SK-N-SH treated with all-trans-retinoic acid at 6 μM for 48 hours (cell line): ENCODE measurements around the gene EIF2A.

Experiments used
- CSDC2 ChIP-seq: fragments of 250-450 bp; sonication (Bioruptor Pico); IDR thresholded peaks from 2 replicates; pipeline ENCODE4 v1.5.0; 2020; ENCODE audit warnings: mild to moderate bottlenecking, moderate library complexity
- RARB ChIP-seq: fragments of 250-450 bp; sonication (Bioruptor Pico); IDR thresholded peaks from 2 replicates; pipeline ENCODE4 v1.8.0; 2021; ENCODE audit warnings: mild to moderate bottlenecking, moderate library complexity
- ZFP3 ChIP-seq: fragments of 250-450 bp; sonication (Bioruptor Pico); IDR thresholded peaks from 2 replicates; pipeline ENCODE4 v1.5.0; 2020; ENCODE audit warnings: mild to moderate bottlenecking, moderate library complexity
- ZNF565 ChIP-seq: fragments of 450-650 bp; formaldehyde crosslinking; conservative IDR thresholded peaks from 2 replicates; pipeline ENCODE4 v1.5.0; 2020; ENCODE audit warnings: low read depth, mild to moderate bottlenecking, moderate library complexity
- ZNF70 ChIP-seq: fragments of 450-650 bp; formaldehyde crosslinking; IDR thresholded peaks from 2 replicates; pipeline ENCODE4 v1.5.0; 2020; ENCODE audit warnings: mild to moderate bottlenecking, moderate library complexity
- TF ChIP-seq, protein P1 (sequence below): fragments of 250-450 bp; sonication (Bioruptor Pico); IDR thresholded peaks from 2 replicates; pipeline ENCODE4 v1.8.0; 2020; ENCODE audit warnings: mild to moderate bottlenecking, moderate library complexity, borderline replicate concordance
- TF ChIP-seq, protein P2 (sequence below): fragments of 250-450 bp; sonication (Bioruptor Pico); IDR thresholded peaks from 2 replicates; pipeline ENCODE4 v1.5.1; 2021; ENCODE audit warnings: mild to moderate bottlenecking, moderate library complexity
- TF ChIP-seq, protein P3 (sequence below): fragments of 250-450 bp; sonication (Bioruptor Pico); IDR thresholded peaks from 2 replicates; pipeline ENCODE4 v1.5.1; 2020; ENCODE audit warnings: low read depth, mild to moderate bottlenecking, moderate library complexity
- TF ChIP-seq, protein P4 (sequence below): fragments of 250-450 bp; sonication (Bioruptor Pico); IDR thresholded peaks from 2 replicates; pipeline ENCODE4 v1.5.0; 2020; ENCODE audit warnings: mild to moderate bottlenecking, moderate library complexity

DNA sequence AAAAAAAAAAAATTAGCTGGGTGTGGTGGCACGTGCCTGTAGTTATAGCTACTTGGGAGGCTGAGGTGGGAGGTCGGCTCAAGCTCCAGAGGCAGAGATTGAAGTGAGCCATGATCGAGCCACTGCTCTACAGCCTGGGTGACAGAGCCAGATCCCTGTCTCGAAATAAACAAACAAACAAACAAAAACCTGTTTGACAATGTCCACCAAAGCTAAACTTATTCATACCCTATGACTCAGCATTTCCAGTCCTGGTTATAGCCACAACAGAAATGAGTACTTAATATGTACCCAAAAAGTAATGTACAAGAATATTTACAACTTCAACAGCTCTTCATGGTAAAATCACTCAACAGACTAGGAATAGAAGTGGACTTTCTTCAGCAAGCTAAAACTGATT lies 31.4 kb upstream of the EIF2A start:
- TF ChIP-seq, protein P1, sequence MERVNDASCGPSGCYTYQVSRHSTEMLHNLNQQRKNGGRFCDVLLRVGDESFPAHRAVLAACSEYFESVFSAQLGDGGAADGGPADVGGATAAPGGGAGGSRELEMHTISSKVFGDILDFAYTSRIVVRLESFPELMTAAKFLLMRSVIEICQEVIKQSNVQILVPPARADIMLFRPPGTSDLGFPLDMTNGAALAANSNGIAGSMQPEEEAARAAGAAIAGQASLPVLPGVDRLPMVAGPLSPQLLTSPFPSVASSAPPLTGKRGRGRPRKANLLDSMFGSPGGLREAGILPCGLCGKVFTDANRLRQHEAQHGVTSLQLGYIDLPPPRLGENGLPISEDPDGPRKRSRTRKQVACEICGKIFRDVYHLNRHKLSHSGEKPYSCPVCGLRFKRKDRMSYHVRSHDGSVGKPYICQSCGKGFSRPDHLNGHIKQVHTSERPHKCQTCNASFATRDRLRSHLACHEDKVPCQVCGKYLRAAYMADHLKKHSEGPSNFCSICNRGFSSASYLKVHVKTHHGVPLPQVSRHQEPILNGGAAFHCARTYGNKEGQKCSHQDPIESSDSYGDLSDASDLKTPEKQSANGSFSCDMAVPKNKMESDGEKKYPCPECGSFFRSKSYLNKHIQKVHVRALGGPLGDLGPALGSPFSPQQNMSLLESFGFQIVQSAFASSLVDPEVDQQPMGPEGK (CRISPR knock-in tag) = no peak
- TF ChIP-seq, protein P2, sequence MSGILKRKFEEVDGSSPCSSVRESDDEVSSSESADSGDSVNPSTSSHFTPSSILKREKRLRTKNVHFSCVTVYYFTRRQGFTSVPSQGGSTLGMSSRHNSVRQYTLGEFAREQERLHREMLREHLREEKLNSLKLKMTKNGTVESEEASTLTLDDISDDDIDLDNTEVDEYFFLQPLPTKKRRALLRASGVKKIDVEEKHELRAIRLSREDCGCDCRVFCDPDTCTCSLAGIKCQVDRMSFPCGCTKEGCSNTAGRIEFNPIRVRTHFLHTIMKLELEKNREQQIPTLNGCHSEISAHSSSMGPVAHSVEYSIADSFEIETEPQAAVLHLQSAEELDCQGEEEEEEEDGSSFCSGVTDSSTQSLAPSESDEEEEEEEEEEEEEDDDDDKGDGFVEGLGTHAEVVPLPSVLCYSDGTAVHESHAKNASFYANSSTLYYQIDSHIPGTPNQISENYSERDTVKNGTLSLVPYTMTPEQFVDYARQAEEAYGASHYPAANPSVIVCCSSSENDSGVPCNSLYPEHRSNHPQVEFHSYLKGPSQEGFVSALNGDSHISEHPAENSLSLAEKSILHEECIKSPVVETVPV (CRISPR knock-in tag) = no peak
- TF ChIP-seq, protein P3, sequence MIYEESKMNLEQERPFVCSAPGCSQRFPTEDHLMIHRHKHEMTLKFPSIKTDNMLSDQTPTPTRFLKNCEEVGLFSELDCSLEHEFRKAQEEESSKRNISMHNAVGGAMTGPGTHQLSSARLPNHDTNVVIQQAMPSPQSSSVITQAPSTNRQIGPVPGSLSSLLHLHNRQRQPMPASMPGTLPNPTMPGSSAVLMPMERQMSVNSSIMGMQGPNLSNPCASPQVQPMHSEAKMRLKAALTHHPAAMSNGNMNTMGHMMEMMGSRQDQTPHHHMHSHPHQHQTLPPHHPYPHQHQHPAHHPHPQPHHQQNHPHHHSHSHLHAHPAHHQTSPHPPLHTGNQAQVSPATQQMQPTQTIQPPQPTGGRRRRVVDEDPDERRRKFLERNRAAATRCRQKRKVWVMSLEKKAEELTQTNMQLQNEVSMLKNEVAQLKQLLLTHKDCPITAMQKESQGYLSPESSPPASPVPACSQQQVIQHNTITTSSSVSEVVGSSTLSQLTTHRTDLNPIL (CRISPR knock-in tag) = no peak
- TF ChIP-seq CSDC2 (CRISPR knock-in tag) (no peak), ZFP3 (CRISPR knock-in tag) (no peak), RARB (CRISPR knock-in tag) (no peak), ZNF70 (CRISPR knock-in tag) (no peak), ZNF565 (CRISPR knock-in tag) (no peak)
- TF ChIP-seq, protein P4, sequence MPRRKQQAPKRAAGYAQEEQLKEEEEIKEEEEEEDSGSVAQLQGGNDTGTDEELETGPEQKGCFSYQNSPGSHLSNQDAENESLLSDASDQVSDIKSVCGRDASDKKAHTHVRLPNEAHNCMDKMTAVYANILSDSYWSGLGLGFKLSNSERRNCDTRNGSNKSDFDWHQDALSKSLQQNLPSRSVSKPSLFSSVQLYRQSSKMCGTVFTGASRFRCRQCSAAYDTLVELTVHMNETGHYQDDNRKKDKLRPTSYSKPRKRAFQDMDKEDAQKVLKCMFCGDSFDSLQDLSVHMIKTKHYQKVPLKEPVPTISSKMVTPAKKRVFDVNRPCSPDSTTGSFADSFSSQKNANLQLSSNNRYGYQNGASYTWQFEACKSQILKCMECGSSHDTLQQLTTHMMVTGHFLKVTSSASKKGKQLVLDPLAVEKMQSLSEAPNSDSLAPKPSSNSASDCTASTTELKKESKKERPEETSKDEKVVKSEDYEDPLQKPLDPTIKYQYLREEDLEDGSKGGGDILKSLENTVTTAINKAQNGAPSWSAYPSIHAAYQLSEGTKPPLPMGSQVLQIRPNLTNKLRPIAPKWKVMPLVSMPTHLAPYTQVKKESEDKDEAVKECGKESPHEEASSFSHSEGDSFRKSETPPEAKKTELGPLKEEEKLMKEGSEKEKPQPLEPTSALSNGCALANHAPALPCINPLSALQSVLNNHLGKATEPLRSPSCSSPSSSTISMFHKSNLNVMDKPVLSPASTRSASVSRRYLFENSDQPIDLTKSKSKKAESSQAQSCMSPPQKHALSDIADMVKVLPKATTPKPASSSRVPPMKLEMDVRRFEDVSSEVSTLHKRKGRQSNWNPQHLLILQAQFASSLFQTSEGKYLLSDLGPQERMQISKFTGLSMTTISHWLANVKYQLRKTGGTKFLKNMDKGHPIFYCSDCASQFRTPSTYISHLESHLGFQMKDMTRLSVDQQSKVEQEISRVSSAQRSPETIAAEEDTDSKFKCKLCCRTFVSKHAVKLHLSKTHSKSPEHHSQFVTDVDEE (CRISPR knock-in tag) = no peak
